Right atrium auricular region (tissue), 2 donors: ENCODE measurements around the gene FCN3. TPM values are rescaled to one million over a fixed set of nuclear protein-coding genes. Genes with fewer than 3 reads are reported as not detected.

Experiments
- DNase-seq: peaks from one replicate; pipeline ENCODE4 v3.0.0-alpha.2; 2019; ENCODE audit warnings: low spot score
- H3K27ac ChIP-seq, 2 donors: fragments of 200-600 bp; sonication (generic); 1 replicate in 1 of 2; 2 replicates in 1 of 2; pipeline ENCODE4 v1.5.1; 2016 to 2019
- H3K27me3 ChIP-seq, 2 donors: fragments of 200-600 bp; sonication (generic); one replicate each; pipeline versions ENCODE4 v1.5.1 to v1.6.0; 2017 to 2019
- H3K36me3 ChIP-seq: fragments of 200-600 bp; sonication (generic); one replicate; pipeline ENCODE4 v1.5.1; 2016
- H3K4me1 ChIP-seq, 2 donors: fragments of 200-600 bp; sonication (generic); one replicate each; pipeline versions ENCODE4 v1.5.1 to v1.6.0; 2017 to 2019
- H3K4me3 ChIP-seq, 2 donors: fragments of 200-600 bp; sonication (generic); 1 replicate in 1 of 2; 2 replicates in 1 of 2; pipeline ENCODE4 v1.5.1; 2017 to 2019; ENCODE audit warnings: mild to moderate bottlenecking in 1 of 2, moderate library complexity in 1 of 2
- H3K9me3 ChIP-seq, 2 donors: fragments of 200-600 bp; sonication (generic); one replicate each; pipeline ENCODE4 v1.5.1; 2019
- total RNA-seq, 2 donors: library from RNA; depleted of rRNA; stranded (reverse); fragments of >200 nt; gene quantifications; one replicate each; pipeline ENCODE4 v1.1.0, GENCODE V29; 2016
- TF ChIP-seq, protein P1 (sequence below), 2 donors: fragments of 200-600 bp; sonication (generic); IDR thresholded peaks; one replicate each; pipeline ENCODE4 v1.5.1; 2019; ENCODE audit warnings: antibody characterized with exemption in 2 of 2

The FCN3 gene
- total RNA-seq, 2 donors from 2014 or later: 21.1 to 36.6 TPM

DNA sequence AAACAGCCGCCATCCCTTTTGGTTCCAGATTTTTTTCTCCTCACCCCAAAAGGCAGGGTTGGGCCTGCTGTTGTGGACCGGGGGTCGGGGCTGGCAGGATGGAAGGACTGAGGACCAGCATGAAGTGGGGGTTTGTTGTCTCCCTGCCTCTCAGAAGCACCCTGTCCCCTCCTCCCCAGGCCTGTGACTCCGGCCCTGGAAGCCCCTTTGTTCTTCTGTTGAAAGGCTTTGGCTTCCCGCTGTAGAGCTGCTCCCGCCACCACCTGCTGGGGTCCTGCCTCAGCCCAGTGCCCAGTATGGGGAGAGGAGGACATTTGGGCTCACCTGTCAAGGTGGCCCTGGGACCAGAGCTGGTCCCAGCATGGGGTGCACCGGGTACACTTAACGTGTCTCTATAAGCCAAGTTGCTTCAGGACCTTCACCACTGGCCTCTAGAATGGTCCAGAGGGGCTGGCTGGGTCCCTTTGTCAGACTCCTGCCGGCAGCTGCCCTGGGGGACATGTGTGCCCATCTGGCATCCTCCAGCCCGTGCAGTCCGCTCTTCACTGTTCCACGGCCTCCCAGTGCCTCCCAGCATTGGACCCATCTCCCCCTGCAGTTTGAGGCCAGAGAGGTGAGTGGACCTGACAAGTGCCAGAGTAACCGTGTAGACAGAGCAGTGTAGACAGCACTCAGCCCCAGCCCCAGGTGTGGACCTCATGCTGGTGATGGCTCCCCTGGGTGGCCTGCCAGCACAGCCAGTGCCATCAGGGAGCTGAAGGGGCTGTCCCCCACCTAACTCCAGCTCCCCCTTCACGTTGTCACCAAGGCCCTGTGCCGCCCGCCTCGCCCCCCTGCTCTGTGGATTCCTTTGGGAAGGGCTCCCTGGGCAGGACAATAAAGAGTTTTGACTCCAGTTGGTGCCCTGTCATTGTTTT lies 38.9 kb downstream of the FCN3 start:
- Histone ChIP-seq H3K9me3 (no peaks in the 10 kb centered on the region), H3K4me3 (no peak overlapping the region), H3K27ac (no peak overlapping the region), H3K36me3 (peaks cover 39% of the 10 kb centered on the region), H3K27me3 (no peaks in the 10 kb centered on the region), H3K4me1 (peaks cover 0 to 17% of the 10 kb centered on the region in 2 donors)
- DNase-seq: no peak
- TF ChIP-seq, protein P1, sequence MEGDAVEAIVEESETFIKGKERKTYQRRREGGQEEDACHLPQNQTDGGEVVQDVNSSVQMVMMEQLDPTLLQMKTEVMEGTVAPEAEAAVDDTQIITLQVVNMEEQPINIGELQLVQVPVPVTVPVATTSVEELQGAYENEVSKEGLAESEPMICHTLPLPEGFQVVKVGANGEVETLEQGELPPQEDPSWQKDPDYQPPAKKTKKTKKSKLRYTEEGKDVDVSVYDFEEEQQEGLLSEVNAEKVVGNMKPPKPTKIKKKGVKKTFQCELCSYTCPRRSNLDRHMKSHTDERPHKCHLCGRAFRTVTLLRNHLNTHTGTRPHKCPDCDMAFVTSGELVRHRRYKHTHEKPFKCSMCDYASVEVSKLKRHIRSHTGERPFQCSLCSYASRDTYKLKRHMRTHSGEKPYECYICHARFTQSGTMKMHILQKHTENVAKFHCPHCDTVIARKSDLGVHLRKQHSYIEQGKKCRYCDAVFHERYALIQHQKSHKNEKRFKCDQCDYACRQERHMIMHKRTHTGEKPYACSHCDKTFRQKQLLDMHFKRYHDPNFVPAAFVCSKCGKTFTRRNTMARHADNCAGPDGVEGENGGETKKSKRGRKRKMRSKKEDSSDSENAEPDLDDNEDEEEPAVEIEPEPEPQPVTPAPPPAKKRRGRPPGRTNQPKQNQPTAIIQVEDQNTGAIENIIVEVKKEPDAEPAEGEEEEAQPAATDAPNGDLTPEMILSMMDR (IDR thresholded peaks at IDR 0.05): no peak

DNA sequence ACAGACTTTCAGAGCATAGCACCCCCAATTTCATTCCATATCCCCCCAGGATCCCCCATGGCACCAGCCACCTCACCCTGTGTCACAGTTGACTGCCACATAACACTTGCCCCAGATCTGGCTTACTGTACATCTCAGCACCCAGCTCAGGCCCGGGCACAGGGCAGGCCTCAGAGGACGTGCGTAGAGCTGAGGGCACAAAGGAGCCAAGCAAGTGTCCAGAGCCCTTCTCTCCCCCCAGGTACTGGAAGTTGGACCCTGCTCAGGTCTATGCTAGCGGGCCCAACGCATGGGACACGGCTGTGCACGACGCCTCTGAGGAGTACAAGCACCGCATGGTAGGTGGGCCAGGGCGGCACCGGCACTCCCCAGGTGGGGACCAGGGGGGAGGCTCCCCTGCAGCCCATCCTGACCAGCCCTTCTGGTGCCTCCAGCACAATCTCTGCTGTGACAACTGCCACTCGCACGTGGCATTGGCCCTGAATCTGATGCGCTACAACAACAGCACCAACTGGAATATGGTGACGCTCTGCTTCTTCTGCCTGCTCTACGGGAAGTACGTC lies 40.8 kb downstream of the FCN3 start:
- TF ChIP-seq, protein P1 (IDR thresholded peaks at IDR 0.05): no peak
- H3K27ac ChIP-seq: no peak overlapping the region
- no peak for DNase-seq
- H3K27me3 ChIP-seq: no peaks in the 10 kb centered on the region
- H3K4me1 ChIP-seq: peaks cover 0 to 19% of the 10 kb centered on the region in 2 donors
- peaks cover 44% of the 10 kb centered on the region for H3K36me3 ChIP-seq
- H3K4me3 ChIP-seq: no peak overlapping the region
- no peaks in the 10 kb centered on the region for H3K9me3 ChIP-seq

DNA sequence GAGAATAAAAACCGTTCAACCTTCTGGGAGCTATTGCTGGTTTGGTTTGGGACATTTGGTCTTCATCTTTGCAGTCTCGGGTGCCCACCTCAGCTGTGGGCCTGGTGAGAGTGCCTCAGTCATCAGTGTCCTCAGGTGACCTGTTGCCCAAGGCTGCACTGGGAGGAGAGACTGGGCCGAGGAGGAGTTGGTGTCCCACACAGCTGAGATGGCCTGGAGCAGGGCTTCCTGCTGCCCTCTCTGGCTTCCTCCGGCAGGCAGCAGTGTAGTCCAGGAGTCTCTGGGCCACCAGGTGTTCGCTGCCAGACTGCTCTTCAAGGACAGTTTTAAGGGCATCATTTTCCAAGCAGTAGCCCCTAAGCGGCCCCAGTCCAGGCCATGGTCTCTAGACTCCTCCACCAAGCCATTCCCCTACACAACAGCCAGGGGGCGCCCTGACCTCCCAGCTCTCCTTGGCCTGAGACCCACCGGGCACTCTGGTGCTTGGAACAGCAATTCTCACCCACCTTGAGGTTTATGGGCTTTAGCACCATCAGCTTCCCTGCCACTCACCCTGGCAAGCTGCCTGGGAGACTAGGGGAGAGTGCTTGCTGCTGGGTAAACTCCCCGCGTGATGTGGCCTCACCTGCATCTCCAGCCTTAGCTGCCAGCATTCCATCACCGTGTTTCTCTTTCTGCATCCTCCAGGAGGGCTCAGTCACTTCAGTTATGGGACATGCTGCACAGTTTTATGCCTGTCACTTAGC lies 41.9 kb downstream of the FCN3 start:
- Histone ChIP-seq H3K36me3 (peaks cover 44% of the 10 kb centered on the region), H3K9me3 (no peaks in the 10 kb centered on the region), H3K27ac (peak overlapping the region; percentile 51 to 54), H3K4me3 (no peak overlapping the region), H3K27me3 (no peaks in the 10 kb centered on the region), H3K4me1 (peaks cover 0 to 30% of the 10 kb centered on the region in 2 donors)
- TF ChIP-seq, protein P1 (IDR thresholded peaks at IDR 0.05): peak; percentile 82 to 89
- no peak for DNase-seq

DNA sequence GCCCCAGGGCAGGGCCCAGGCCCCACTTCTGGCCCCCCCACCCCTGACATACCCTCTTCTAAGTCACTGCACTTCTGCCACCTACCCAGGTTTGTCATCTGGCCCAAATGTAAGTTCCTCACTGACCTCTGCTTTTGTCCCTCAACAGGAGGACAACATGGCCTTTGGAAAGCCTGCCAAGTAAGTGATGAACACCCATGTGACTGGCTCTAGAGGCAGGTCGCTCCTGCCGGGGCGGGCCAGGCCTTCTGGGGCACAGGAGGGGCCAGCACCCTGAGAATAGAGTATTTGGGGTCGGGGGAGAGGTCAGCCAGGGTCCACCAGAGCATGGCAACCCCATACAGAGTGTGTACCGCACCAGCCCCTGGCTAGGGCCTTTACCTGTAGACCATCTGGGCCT lies 42.7 kb downstream of the FCN3 start:
- DNase-seq: no peak
- H3K4me3 ChIP-seq: no peak overlapping the region
- peaks cover 44% of the 10 kb centered on the region for H3K36me3 ChIP-seq
- H3K9me3 ChIP-seq: no peaks in the 10 kb centered on the region
- H3K27me3 ChIP-seq: no peaks in the 10 kb centered on the region
- TF ChIP-seq, protein P1 (IDR thresholded peaks at IDR 0.05): no peak
- H3K27ac ChIP-seq: peak overlapping the region; percentile 51 to 54
- H3K4me1 ChIP-seq: peaks cover 0 to 32% of the 10 kb centered on the region in 2 donors

DNA sequence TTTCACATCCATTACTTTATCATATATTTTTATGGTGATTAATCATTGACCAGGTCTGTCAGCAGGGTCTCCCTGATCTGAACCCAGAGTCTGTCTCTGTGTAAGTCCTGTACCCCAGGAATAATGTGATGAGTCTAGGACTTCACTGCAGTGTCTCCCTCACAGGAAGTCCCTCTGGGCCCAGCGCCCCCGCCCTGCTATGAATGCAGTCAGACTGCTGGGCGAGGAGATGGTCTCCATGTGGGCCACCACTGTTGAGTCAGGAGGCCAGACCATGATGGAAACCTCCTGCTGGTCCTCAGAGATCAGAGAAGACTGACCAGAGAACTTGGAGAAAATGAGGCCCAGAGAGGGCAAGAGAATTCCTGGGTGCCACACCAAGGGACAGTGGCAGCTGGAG lies 43.2 kb downstream of the FCN3 start:
- Histone ChIP-seq H3K27me3 (no peaks in the 10 kb centered on the region), H3K9me3 (no peaks in the 10 kb centered on the region), H3K27ac (peak overlapping the region; percentile 51 to 54), H3K4me3 (no peak overlapping the region), H3K36me3 (peaks cover 44% of the 10 kb centered on the region), H3K4me1 (peaks cover 0 to 36% of the 10 kb centered on the region in 2 donors)
- no peak for DNase-seq
- TF ChIP-seq, protein P1 (IDR thresholded peaks at IDR 0.05): no peak
